Measurements from ENCODE around the gene ACYP2. TPM values are rescaled to one million over a fixed set of nuclear protein-coding genes. Genes with fewer than 3 reads are reported as not detected.

Gene ACYP2
- total RNA-seq, 1 donor from 2014 or later, result 10.1 TPM

DNA sequence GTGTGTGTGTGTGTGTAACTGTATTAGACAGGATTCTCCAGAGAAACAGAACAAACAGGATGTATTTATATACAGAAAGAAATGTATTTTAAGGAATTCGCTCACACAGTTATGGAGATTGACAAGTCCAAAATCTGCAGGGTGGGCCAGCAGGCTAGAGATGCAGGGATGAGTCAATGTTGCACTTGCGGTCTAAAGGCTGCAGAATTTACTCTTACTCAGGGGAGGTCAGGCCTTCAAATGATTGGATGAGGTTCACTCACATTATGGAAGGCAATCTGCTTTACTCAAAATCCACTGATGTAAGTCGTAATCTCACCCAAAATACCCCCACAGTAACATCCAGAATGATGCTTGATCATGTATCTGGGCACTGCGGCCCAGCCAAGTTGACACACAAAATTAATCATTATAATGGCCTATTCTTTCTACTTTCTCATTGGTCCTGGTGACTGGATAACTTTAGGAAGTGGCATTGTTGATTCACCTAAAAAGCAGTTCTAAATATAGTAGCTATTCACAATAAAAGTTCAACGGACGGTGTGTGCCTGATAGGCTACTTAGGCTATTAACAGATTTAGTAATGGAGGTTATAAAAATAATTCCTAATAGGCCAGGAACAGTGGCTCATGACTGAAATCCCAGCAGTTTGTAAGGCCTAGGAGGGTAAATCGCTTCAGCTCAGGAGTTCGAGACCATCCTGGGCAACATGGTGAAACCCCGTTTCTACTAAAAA, 40.6 kb upstream of the ACYP2 start:
- Mint-ChIP-seq H3K27me3 (no peaks in the 10 kb centered on the region), H3K4me1 (ENCODE audit: unreplicated experiment) (peaks cover 5% of the 10 kb centered on the region), H3K36me3 (peaks cover 4% of the 10 kb centered on the region), H3K9me3 (no peaks in the 10 kb centered on the region), H3K4me3 (no peak overlapping the region), H3K27ac (no peak overlapping the region)
- no peak for TF ChIP-seq CTCF (conservative IDR thresholded peaks at IDR 0.05)
- DNase-seq (ENCODE audit: extremely low spot score, unreplicated experiment), result no peak

- H3K9me3 Mint-ChIP-seq, result no peaks in the 10 kb centered on the region
- no peak for TF ChIP-seq CTCF (conservative IDR thresholded peaks at IDR 0.05)
- no peaks in the 10 kb centered on the region for H3K36me3 Mint-ChIP-seq
- no peaks in the 10 kb centered on the region for H3K4me1 Mint-ChIP-seq (ENCODE audit: unreplicated experiment)
- no peak overlapping the region for H3K27ac Mint-ChIP-seq
- H3K4me3 Mint-ChIP-seq, result no peak overlapping the region
- DNase-seq (ENCODE audit: extremely low spot score, unreplicated experiment), result no peak
- H3K27me3 Mint-ChIP-seq, result no peaks in the 10 kb centered on the region
Measured at GRCh38 chr2:54076586-54076985, 38.8 kb upstream of the ACYP2 start.

GRCh38 chr2:54077088-54077900, 38.1 kb upstream of the ACYP2 start:
- Mint-ChIP-seq H3K4me1 (ENCODE audit: unreplicated experiment) (no peaks in the 10 kb centered on the region), H3K9me3 (no peaks in the 10 kb centered on the region)

GRCh38 chr2:54079331-54079730, 36.1 kb upstream of the ACYP2 start:
- Mint-ChIP-seq H3K27ac (no peak overlapping the region), H3K27me3 (no peaks in the 10 kb centered on the region), H3K4me3 (no peak overlapping the region), H3K36me3 (no peaks in the 10 kb centered on the region), H3K4me1 (ENCODE audit: unreplicated experiment) (peaks cover 3% of the 10 kb centered on the region), H3K9me3 (no peaks in the 10 kb centered on the region)
- no peak for TF ChIP-seq CTCF (conservative IDR thresholded peaks at IDR 0.05)
- no peak for DNase-seq (ENCODE audit: extremely low spot score, unreplicated experiment)

More at GRCh38 chr2:54077088-54077900, 38.1 kb upstream of the ACYP2 start:
- H3K36me3 Mint-ChIP-seq, result no peaks in the 10 kb centered on the region
- H3K27ac Mint-ChIP-seq, result no peak overlapping the region
- no peak for TF ChIP-seq CTCF (conservative IDR thresholded peaks at IDR 0.05)
- H3K4me3 Mint-ChIP-seq, result no peak overlapping the region
- no peak for DNase-seq (ENCODE audit: extremely low spot score, unreplicated experiment)
- no peaks in the 10 kb centered on the region for H3K27me3 Mint-ChIP-seq

- no peak for DNase-seq (ENCODE audit: extremely low spot score, unreplicated experiment)
- Mint-ChIP-seq H3K4me3 (no peak overlapping the region), H3K4me1 (ENCODE audit: unreplicated experiment) (peaks cover 8% of the 10 kb centered on the region), H3K27ac (no peak overlapping the region), H3K27me3 (no peaks in the 10 kb centered on the region), H3K9me3 (no peaks in the 10 kb centered on the region), H3K36me3 (no peaks in the 10 kb centered on the region)
- no peak for TF ChIP-seq CTCF (conservative IDR thresholded peaks at IDR 0.05)
Measured at GRCh38 chr2:54081574-54081973, 33.8 kb upstream of the ACYP2 start.
